Measurements from ENCODE around the gene GALNT13. TPM values are rescaled to one million over a fixed set of nuclear protein-coding genes. Genes with fewer than 3 reads are reported as not detected.

Gene GALNT13
- total and polyA plus RNA-seq, 2 donors (not counting 1 experiment from before 2014, with no cell fraction given): 0.17 TPM; not detected in 1

- Histone ChIP-seq H3K79me2 (ENCODE audit: control insufficient read depth, insufficient read depth, low read length) (no peaks in the 10 kb centered on the region), H3K9ac (ENCODE audit: insufficient read depth, low read length) (no peak overlapping the region), H3K4me2 (ENCODE audit: extremely low read depth, insufficient read depth, low read length) (no peak overlapping the region), H3K4me1 (ENCODE audit: control insufficient read depth, extremely low read depth, insufficient read depth, low read length) (no peaks in the 10 kb centered on the region), H2AFZ (ENCODE audit: low read length) (no peak overlapping the region), H3K27me3 (ENCODE audit: control insufficient read depth, insufficient read depth, low read length) (no peaks in the 10 kb centered on the region), H3K9me3 (ENCODE audit: control insufficient read depth, insufficient read depth, low read depth, low read length) (no peaks in the 10 kb centered on the region), H3K27ac (ENCODE audit: insufficient read depth, low read length) (no peak overlapping the region), H3K4me3 (replicated peaks in 1 of 4; ENCODE audit: control extremely low read depth in 1 of 4, insufficient read depth in 1 of 4, low read depth in 3 of 4, low read length in 4 of 4) (no peak overlapping the region), H3K36me3 (ENCODE audit: control insufficient read depth, insufficient read depth, low read length) (no peaks in the 10 kb centered on the region), H4K20me1 (ENCODE audit: control insufficient read depth, extremely low read depth, insufficient read depth, low read length) (no peaks in the 10 kb centered on the region)
- TF ChIP-seq CTCF (conservative IDR thresholded peaks at IDR 0.05 in 1 of 2, IDR thresholded peaks at IDR 0.05 in 1 of 2; ENCODE audit: low read depth in 1 of 2, low read length in 2 of 2) (no peak), EZH2 (IDR thresholded peaks at IDR 0.05; ENCODE audit: low read length, missing control alignments) (no peak)
- no peak for DNase-seq (ENCODE audit: low read depth in 2 of 2)
Observed at GRCh38 chr2:154477319-154477718, 605.6 kb downstream of the GALNT13 start.

- Histone ChIP-seq H3K4me2 (ENCODE audit: extremely low read depth, insufficient read depth, low read length) (no peak overlapping the region), H3K4me3 (replicated peaks in 1 of 4; ENCODE audit: control extremely low read depth in 1 of 4, insufficient read depth in 1 of 4, low read depth in 3 of 4, low read length in 4 of 4) (no peak overlapping the region), H3K27me3 (ENCODE audit: control insufficient read depth, insufficient read depth, low read length) (no peaks in the 10 kb centered on the region), H3K4me1 (ENCODE audit: control insufficient read depth, extremely low read depth, insufficient read depth, low read length) (no peaks in the 10 kb centered on the region), H4K20me1 (ENCODE audit: control insufficient read depth, extremely low read depth, insufficient read depth, low read length) (no peaks in the 10 kb centered on the region), H3K27ac (ENCODE audit: insufficient read depth, low read length) (no peak overlapping the region), H3K79me2 (ENCODE audit: control insufficient read depth, insufficient read depth, low read length) (no peaks in the 10 kb centered on the region), H3K36me3 (ENCODE audit: control insufficient read depth, insufficient read depth, low read length) (no peaks in the 10 kb centered on the region), H3K9me3 (ENCODE audit: control insufficient read depth, insufficient read depth, low read depth, low read length) (no peaks in the 10 kb centered on the region), H3K9ac (ENCODE audit: insufficient read depth, low read length) (no peak overlapping the region), H2AFZ (ENCODE audit: low read length) (no peak overlapping the region)
- no peak for DNase-seq (ENCODE audit: low read depth in 2 of 2)
- TF ChIP-seq EZH2 (IDR thresholded peaks at IDR 0.05; ENCODE audit: low read length, missing control alignments) (no peak), CTCF (conservative IDR thresholded peaks at IDR 0.05 in 1 of 2, IDR thresholded peaks at IDR 0.05 in 1 of 2; ENCODE audit: low read depth in 1 of 2, low read length in 2 of 2) (no peak)
Observed at GRCh38 chr2:154480521-154480920, 608.8 kb downstream of the GALNT13 start.

- Histone ChIP-seq H3K27ac (ENCODE audit: insufficient read depth, low read length) (no peak overlapping the region), H3K4me1 (ENCODE audit: control insufficient read depth, extremely low read depth, insufficient read depth, low read length) (no peaks in the 10 kb centered on the region), H3K36me3 (ENCODE audit: control insufficient read depth, insufficient read depth, low read length) (no peaks in the 10 kb centered on the region), H3K4me2 (ENCODE audit: extremely low read depth, insufficient read depth, low read length) (no peak overlapping the region), H3K79me2 (ENCODE audit: control insufficient read depth, insufficient read depth, low read length) (no peaks in the 10 kb centered on the region), H3K9me3 (ENCODE audit: control insufficient read depth, insufficient read depth, low read depth, low read length) (no peaks in the 10 kb centered on the region), H2AFZ (ENCODE audit: low read length) (no peak overlapping the region), H3K27me3 (ENCODE audit: control insufficient read depth, insufficient read depth, low read length) (no peaks in the 10 kb centered on the region), H4K20me1 (ENCODE audit: control insufficient read depth, extremely low read depth, insufficient read depth, low read length) (no peaks in the 10 kb centered on the region), H3K4me3 (replicated peaks in 1 of 4; ENCODE audit: control extremely low read depth in 1 of 4, insufficient read depth in 1 of 4, low read depth in 3 of 4, low read length in 4 of 4) (no peak overlapping the region), H3K9ac (ENCODE audit: insufficient read depth, low read length) (no peak overlapping the region)
- TF ChIP-seq EZH2 (IDR thresholded peaks at IDR 0.05; ENCODE audit: low read length, missing control alignments): no peak
- no peak for TF ChIP-seq CTCF (conservative IDR thresholded peaks at IDR 0.05 in 1 of 2, IDR thresholded peaks at IDR 0.05 in 1 of 2; ENCODE audit: low read depth in 1 of 2, low read length in 2 of 2)
- no peak for DNase-seq (ENCODE audit: low read depth in 2 of 2)
Observed at GRCh38 chr2:154481336-154481735, 609.6 kb downstream of the GALNT13 start.

Data from fibroblast of lung (primary cell).